H9 (cell line): ENCODE measurements around the gene DGKD. TPM values are rescaled to one million over a fixed set of nuclear protein-coding genes. Genes with fewer than 3 reads are reported as not detected.

Source experiments
- DNase-seq: peaks from one replicate; pipeline ENCODE4 v3.0.0-alpha.2; 2017
- H2AFZ ChIP-seq: one replicate; pipeline ENCODE4 v1.6.1; 2013; ENCODE audit warnings: mild to moderate bottlenecking, low read length, control low read depth, moderate library complexity
- H2AK5ac ChIP-seq: 2 replicates; pipeline ENCODE4 v1.6.1; 2013; ENCODE audit warnings: low read length, control low read depth, mixed read lengths; ENCODE audit not compliant: insufficient read length
- H2BK120ac ChIP-seq: one replicate; pipeline ENCODE4 v1.6.1; 2013; ENCODE audit warnings: low read depth, mild to moderate bottlenecking, low read length, control low read depth, inconsistent platforms; ENCODE audit not compliant: poor library complexity, severe bottlenecking
- H2BK12ac ChIP-seq: 2 replicates; pipeline ENCODE4 v1.6.1; 2013; ENCODE audit warnings: low read length, control low read depth, mixed read lengths, low read depth; ENCODE audit not compliant: insufficient read length
- H2BK15ac ChIP-seq: 2 replicates; pipeline ENCODE4 v1.6.1; 2013; ENCODE audit warnings: low read depth, low read length, control low read depth
- H2BK20ac ChIP-seq: one replicate; pipeline ENCODE4 v1.6.1; 2013; ENCODE audit warnings: low read depth, mild to moderate bottlenecking, low read length, control low read depth, inconsistent platforms; ENCODE audit not compliant: poor library complexity, severe bottlenecking
- H2BK5ac ChIP-seq: 2 replicates; pipeline ENCODE4 v1.6.1; 2013; ENCODE audit warnings: low read length, control low read depth, mixed read lengths; ENCODE audit not compliant: insufficient read length
- H3K14ac ChIP-seq: 2 replicates; pipeline ENCODE4 v1.6.1; 2013; ENCODE audit warnings: low read length, control low read depth; ENCODE audit not compliant: insufficient read depth
- H3K18ac ChIP-seq: 2 replicates; pipeline ENCODE4 v1.6.1; 2013; ENCODE audit warnings: low read depth, mild to moderate bottlenecking, mixed read lengths, low read length, control low read depth; ENCODE audit not compliant: insufficient read length
- H3K23ac ChIP-seq: 2 replicates; pipeline ENCODE4 v1.6.1; 2013; ENCODE audit warnings: low read length, control low read depth, mixed read lengths, low read depth; ENCODE audit not compliant: insufficient read length
- H3K23me2 ChIP-seq: 2 replicates; pipeline ENCODE4 v1.6.1; 2013; ENCODE audit warnings: low read depth, mild to moderate bottlenecking, mixed read lengths, low read length, control low read depth; ENCODE audit not compliant: insufficient read length, poor library complexity, severe bottlenecking
- H3K27ac ChIP-seq: 2 replicates; pipeline ENCODE4 v1.5.1; 2013; ENCODE audit warnings: low read length, control low read depth, mixed read lengths, low read depth; ENCODE audit not compliant: insufficient read length
- H3K27me3 ChIP-seq: 2 replicates; pipeline ENCODE4 v1.6.1; 2013; ENCODE audit warnings: low read length, control low read depth, inconsistent platforms; ENCODE audit not compliant: insufficient read depth
- H3K4ac ChIP-seq: 2 replicates; pipeline ENCODE4 v1.6.1; 2013; ENCODE audit warnings: low read depth, mild to moderate bottlenecking, control low read depth, inconsistent platforms, low read length, moderate library complexity
- H3K4me1 ChIP-seq: 2 replicates; pipeline ENCODE4 v1.6.1; 2013; ENCODE audit warnings: low read length, control low read depth, inconsistent platforms; ENCODE audit not compliant: insufficient read depth
- H3K4me2 ChIP-seq: 2 replicates; pipeline ENCODE4 v1.6.1; 2013; ENCODE audit warnings: low read length, control low read depth, mixed read lengths; ENCODE audit not compliant: insufficient read length, insufficient read depth
- H3K56ac ChIP-seq: 2 replicates; pipeline ENCODE4 v1.6.1; 2013; ENCODE audit warnings: low read depth, mild to moderate bottlenecking, mixed read lengths, low read length, control low read depth; ENCODE audit not compliant: insufficient read length
- H3K79me1 ChIP-seq: 2 replicates; pipeline ENCODE4 v1.6.1; 2013; ENCODE audit warnings: low read depth, mild to moderate bottlenecking, moderate library complexity, low read length, control low read depth, inconsistent platforms; ENCODE audit not compliant: insufficient read depth, poor library complexity, severe bottlenecking
- H3K79me2 ChIP-seq: 2 replicates; pipeline ENCODE4 v1.6.1; 2013; ENCODE audit warnings: low read length, control low read depth, inconsistent platforms; ENCODE audit not compliant: insufficient read depth
- H3K9ac ChIP-seq: 2 replicates; pipeline ENCODE4 v1.6.1; 2013; ENCODE audit warnings: low read length, control low read depth, mixed read lengths; ENCODE audit not compliant: insufficient read length; ENCODE audit errors: extremely low read depth
- H3K9me3 ChIP-seq: one replicate; pipeline ENCODE4 v1.6.1; 2013; ENCODE audit warnings: low read depth, low read length, inconsistent platforms; ENCODE audit not compliant: control insufficient read depth
- H3T11ph ChIP-seq: one replicate; pipeline ENCODE4 v1.6.1; 2013; ENCODE audit warnings: mild to moderate bottlenecking, low read length, control low read depth, inconsistent platforms
- H4K20me1 ChIP-seq: one replicate; pipeline ENCODE4 v1.6.1; 2013; ENCODE audit not compliant: control insufficient read depth, insufficient read length, insufficient read depth
- H4K5ac ChIP-seq: 2 replicates; pipeline ENCODE4 v1.6.1; 2013; ENCODE audit warnings: low read depth, mild to moderate bottlenecking, mixed read lengths, low read length, control low read depth; ENCODE audit not compliant: insufficient read length
- H4K8ac ChIP-seq: replicated peaks from 2 replicates; pipeline ENCODE4 v1.6.1; 2013; ENCODE audit warnings: low read length, control low read depth, mixed read lengths, low read depth; ENCODE audit not compliant: insufficient read length
- H4K91ac ChIP-seq: 2 replicates; pipeline ENCODE4 v1.6.1; 2013; ENCODE audit warnings: low read depth, mild to moderate bottlenecking, moderate library complexity, mixed read lengths, low read length, control low read depth; ENCODE audit not compliant: insufficient read length
- H3K27ac Mint-ChIP-seq, 3 experiments: 2 replicates in 2 of 3; 3 replicates in 1 of 3; pipeline ENCODE4 v1.8.0; 2020 to 2021; ENCODE audit warnings: mixed read lengths in 3 of 3, mild to moderate bottlenecking in 1 of 3, moderate library complexity in 1 of 3
- H3K27me3 Mint-ChIP-seq: 2 replicates; pipeline ENCODE4 v1.8.0; 2021; ENCODE audit warnings: low read depth, mild to moderate bottlenecking, moderate library complexity, mixed read lengths
- H3K36me3 Mint-ChIP-seq, 3 experiments: 2 replicates in 2 of 3; 3 replicates in 1 of 3; pipeline ENCODE4 v1.8.0; 2020 to 2021; ENCODE audit warnings: low read depth in 3 of 3, mixed read lengths in 3 of 3; ENCODE audit not compliant: insufficient read depth in 1 of 3
- H3K4me1 Mint-ChIP-seq, 2 experiments: 2 replicates each; pipeline ENCODE4 v1.8.0; 2020; ENCODE audit warnings: mixed read lengths in 2 of 2
- H3K4me3 Mint-ChIP-seq, 2 experiments: 2 replicates in 1 of 2; 3 replicates in 1 of 2; pipeline ENCODE4 v1.8.0; 2020 to 2021; ENCODE audit warnings: mild to moderate bottlenecking in 2 of 2, mixed read lengths in 2 of 2, moderate library complexity in 1 of 2
- H3K9me3 Mint-ChIP-seq, 2 experiments: 2 replicates in 1 of 2; 3 replicates in 1 of 2; pipeline ENCODE4 v1.8.0; 2020; ENCODE audit warnings: mild to moderate bottlenecking in 2 of 2, mixed read lengths in 2 of 2, moderate library complexity in 1 of 2
- CTCF ChIP-seq: fragments of 200-600 bp; sonication (generic); conservative IDR thresholded peaks from 3 replicates; pipeline ENCODE4 v1.8.0; 2021; ENCODE audit warnings: antibody characterized with exemption, mild to moderate bottlenecking
- WGBS: extraction: QIAGEN DNeasy Blood & Tissue Kit; methylation state at CpG from one replicate; pipeline ENCODE4 v1.1.7; 2013; ENCODE audit warnings: missing lambda C conversion rate, low lambda C conversion rate, mixed read lengths; ENCODE audit not compliant: insufficient read length; ENCODE audit errors: extremely low coverage; 5-methylcytosine and 5-hydroxymethylcytosine counted together
- total RNA-seq: library from RNA; stranded (reverse); gene quantifications from 2 replicates; pipeline ENCODE4 v1.2.1, GENCODE V29; 2021

Gene DGKD
- total RNA-seq, 1 experiment from 2014 or later = 20.7 TPM

DNA sequence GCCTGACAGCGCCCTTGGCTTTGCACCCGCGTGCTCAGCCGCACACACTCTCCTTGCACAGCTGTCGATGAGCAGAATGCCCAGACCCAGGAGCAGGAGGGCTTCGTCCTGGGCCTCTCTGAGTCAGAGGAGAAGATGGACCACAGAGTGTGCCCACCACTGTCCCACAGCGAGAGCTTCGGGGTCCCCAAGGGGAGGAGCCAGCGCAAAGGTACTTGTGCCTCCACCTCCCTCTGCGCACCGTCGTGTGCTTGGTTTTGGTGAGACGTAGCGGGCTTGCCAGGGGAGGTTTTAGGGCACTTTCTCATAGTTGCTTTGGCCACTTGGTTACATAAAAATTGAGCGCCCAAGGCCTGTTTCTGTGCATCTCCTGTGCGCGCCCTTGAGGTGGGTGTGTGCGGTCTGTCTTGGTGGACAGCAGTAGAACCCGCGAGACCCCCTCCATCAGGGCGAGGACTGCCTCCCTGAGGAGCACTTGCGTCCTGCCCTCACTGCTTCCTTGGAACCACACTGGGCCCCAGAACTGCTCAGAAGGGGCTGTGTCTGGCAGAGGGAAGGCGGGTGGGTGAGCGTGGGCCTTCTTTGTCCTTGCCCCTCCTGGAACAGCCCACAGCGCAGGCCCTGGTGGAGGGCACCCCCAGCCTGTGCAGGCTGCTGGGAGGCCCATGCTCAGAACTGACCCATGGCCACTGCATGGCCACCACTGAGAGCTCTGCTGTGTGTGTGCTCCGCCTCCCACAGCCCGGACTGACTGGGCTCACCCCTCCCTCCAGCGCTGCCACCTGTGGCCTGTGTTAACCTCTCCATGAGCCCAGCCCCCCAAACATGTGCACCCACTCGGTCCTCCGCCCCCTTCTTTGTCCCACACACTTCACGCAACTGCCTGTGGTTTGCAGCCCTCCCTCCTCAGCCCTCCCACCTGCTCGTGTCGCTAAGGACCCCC is 95.9 kb downstream of the DGKD start:
- Histone ChIP-seq H4K8ac (no peak overlapping the region), H3K56ac (no peak overlapping the region), H2AK5ac (no peak overlapping the region), H3K18ac (no peak overlapping the region), H2BK20ac (no peak overlapping the region), H3K4me1 (0 out of 2 replicates have a peak, but pooled peaks cover 2% of the 10 kb centered on the region), H3K27me3 (no peaks in the 10 kb centered on the region), H3K4me2 (no peak overlapping the region), H3K23ac (no peak overlapping the region), H3K14ac (no peak overlapping the region), H4K91ac (no peak overlapping the region), H3K27ac (no peak overlapping the region), H3T11ph (no peak overlapping the region), H2BK120ac (no peak overlapping the region), H3K9ac (no peak overlapping the region), H3K79me2 (no peaks in the 10 kb centered on the region), H2BK12ac (no peak overlapping the region), H3K9me3 (no peaks in the 10 kb centered on the region), H2BK5ac (no peak overlapping the region), H4K5ac (no peak overlapping the region), H3K23me2 (no peaks in the 10 kb centered on the region), H3K4ac (no peak overlapping the region), H3K79me1 (no peaks in the 10 kb centered on the region), H2BK15ac (no peak overlapping the region), H2AFZ (no peak overlapping the region), H4K20me1 (no peaks in the 10 kb centered on the region)
- Mint-ChIP-seq H3K36me3 (peaks cover 12 to 35% (median 31%) of the 10 kb centered on the region in 3 experiments), H3K4me3 (no peak overlapping the region), H3K27ac (no peak overlapping the region), H3K9me3 (no peaks in the 10 kb centered on the region; a peak in 1 of 5 replicates), H3K27me3 (no peaks in the 10 kb centered on the region), H3K4me1 (peaks cover 7 to 15% of the 10 kb centered on the region in 2 experiments)
- WGBS = no CpG with 5 or more reads among the region's 33 CpGs
- TF ChIP-seq CTCF = no peak
- DNase-seq = no peak
